AG09309 (cell line): ENCODE data around the gene XYLT2.
A peak's percentile ranks its signal among the peaks of the same experiment; 100 is the strongest.
"Not testable (repeated sequence)": the region's sequence is repeated elsewhere in the genome, so short reads cannot be mapped to it uniquely, and the experiment has no call there.

Experiments used
- DNase-seq: peaks from one replicate; pipeline ENCODE4 v3.0.0-alpha.2; 2010; ENCODE audit warnings: low read depth
- H3K4me3 ChIP-seq: 2 replicates; pipeline ENCODE4 v1.5.1; 2011; ENCODE audit warnings: mild to moderate bottlenecking, low read depth, low read length, moderate library complexity; ENCODE audit not compliant: control insufficient read depth
- TF ChIP-seq, protein P1 (sequence below): IDR thresholded peaks from 2 replicates; pipeline ENCODE4 v1.5.1; 2011; ENCODE audit warnings: mild to moderate bottlenecking, low read depth, low read length, inconsistent platforms; ENCODE audit not compliant: insufficient read depth, control insufficient read depth; ENCODE audit errors: missing control alignments

Gene XYLT2

DNA sequence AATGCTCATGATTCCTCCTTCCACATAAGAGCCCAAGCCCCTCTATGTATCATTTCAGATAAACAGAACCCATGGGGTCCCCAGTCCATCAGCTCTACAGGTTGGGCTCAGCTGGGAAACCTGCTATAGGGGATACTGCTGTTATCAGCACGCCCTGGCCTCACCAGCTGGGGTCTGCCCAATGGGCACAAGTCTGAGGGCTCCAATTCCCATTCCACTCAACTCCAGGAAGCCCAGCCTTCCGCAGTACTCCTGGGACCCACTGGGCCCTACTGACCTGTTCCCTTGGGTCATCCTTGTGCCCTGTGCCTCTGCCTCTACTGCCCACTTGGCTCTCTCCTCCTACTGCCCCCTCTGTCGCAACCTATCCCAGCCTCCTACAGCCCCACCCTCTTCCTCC, 16.2 kb upstream of the XYLT2 start:
- TF ChIP-seq, protein P1, sequence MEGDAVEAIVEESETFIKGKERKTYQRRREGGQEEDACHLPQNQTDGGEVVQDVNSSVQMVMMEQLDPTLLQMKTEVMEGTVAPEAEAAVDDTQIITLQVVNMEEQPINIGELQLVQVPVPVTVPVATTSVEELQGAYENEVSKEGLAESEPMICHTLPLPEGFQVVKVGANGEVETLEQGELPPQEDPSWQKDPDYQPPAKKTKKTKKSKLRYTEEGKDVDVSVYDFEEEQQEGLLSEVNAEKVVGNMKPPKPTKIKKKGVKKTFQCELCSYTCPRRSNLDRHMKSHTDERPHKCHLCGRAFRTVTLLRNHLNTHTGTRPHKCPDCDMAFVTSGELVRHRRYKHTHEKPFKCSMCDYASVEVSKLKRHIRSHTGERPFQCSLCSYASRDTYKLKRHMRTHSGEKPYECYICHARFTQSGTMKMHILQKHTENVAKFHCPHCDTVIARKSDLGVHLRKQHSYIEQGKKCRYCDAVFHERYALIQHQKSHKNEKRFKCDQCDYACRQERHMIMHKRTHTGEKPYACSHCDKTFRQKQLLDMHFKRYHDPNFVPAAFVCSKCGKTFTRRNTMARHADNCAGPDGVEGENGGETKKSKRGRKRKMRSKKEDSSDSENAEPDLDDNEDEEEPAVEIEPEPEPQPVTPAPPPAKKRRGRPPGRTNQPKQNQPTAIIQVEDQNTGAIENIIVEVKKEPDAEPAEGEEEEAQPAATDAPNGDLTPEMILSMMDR, result no peak
- DNase-seq, result no peak

DNA sequence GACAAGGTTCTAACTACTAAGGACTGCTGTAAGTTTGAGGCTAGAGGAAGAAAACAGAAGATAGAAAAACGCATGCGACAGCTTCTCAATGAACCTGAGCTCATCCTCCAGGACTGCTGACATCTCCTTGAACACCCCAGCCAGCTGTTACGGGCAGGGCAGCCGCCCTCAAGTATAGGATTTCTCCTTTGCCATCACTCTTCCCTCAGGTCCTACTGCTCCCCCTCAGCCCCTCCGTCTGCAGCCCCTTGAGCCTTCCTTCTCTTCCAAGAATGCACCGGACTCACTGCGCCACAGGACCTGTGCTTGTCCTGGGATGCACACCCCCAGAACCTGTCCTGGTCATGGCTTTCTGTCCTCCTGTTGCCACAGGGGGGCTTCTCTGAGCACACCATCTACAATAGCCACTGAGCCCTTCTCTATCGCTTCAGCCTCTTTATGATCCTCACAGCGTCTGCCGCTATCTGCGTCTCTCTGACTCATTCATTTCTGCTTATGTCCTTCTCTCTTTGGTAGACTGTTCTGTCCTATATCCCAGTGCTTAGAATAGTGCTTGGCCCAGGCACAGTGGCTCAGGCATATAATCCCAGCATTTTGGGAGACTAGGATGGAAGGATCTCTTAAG, 15.7 kb upstream of the XYLT2 start:
- no peak for DNase-seq
- H3K4me3 ChIP-seq, result no peak overlapping the region
- TF ChIP-seq, protein P1, result no peak

More for the DNA sequence above, 16.2 kb upstream of the XYLT2 start:
- no peak overlapping the region for H3K4me3 ChIP-seq

DNA sequence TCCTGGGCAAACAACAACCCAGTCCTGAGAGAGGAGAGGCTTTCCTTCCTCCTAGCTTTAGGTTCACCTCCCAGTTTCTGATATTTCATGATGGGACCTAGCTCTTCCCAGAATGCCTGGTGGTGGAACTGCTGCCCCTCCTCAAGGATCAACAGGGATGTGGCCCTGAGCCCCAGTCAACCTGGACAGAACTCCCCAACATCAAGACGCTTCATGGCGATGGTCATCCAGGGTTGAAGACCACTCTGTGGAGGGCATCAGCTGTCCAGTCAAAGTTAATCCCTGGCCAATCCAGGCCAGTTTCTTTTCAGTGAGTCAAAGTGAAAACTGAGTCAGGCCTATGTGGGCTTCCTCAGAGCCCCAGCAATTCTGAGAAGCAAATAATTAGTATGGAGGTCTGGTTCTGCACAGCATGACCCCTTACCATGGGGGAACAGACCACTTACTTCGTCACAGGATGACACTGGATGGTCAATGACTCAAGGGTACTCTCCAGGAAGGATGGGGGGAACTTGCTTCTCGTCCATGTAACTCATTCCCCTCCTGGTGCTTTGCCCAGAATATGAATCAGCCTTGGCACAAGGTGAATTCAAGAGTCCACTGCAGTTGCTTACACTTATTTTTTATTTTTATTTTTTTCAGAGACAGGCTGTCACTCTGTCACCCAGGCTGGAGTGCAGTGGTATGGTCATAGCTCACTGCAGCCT, 14.7 kb upstream of the XYLT2 start:
- H3K4me3 ChIP-seq, result no peak overlapping the region
- peak; percentile 87 for DNase-seq
- TF ChIP-seq, protein P1, result no peak

DNA sequence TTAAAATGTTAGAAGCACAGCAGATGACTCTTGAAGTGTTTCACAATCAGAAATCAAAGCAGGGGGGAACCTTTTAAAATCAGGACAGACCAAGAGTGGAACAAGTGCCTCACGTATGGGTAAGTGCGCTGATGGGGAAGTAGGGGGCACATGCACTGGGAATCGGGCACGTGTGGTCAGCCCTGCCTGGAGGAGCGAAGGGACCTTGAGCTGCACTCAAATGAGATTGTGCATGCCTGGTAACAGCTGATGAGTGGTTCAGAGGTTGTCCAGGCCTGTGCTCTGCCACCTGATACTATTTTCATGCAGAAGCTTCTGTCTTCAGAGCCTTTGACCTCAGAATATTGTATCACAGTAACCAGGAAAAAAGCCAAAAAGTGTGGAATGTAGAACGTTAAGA, 13.7 kb upstream of the XYLT2 start:
- DNase-seq, result no peak
- TF ChIP-seq, protein P1, result no peak
- no peak overlapping the region for H3K4me3 ChIP-seq

DNA sequence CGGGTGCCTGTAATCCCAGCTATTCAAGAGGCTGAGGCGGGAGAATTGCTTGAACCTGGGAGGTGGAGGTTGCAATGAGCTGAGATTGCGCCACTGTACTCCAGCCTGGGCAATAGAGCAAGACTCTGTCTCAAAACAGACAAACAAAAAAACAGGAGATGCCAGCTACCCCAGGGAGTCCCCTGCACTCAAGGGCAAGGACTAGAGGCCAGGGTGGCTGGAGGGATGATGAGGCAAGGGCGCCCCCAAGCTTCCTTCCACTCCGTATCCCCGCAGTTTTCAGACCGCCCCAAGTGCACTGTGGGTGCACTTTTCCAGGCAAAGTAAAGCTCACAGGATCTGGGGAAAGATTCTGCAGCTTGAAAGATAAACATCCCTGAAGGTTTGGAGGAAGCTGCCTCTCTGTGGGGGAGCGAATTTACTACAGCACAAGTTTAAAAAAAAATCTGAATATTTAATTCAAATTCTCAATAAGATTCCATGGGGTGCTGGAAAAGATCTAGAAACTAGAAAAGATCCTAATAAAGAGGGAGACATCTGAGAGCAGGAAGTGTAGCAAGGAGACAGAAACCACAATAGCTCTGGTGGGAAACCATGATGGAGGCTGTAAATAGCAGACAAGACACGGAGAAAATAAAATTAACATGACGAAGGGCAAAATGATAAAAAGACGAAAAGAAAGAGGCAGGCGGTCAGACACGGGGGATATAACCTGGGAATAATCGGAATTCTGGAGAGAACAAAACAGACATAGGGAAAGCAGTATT, 12.5 kb upstream of the XYLT2 start:
- DNase-seq, H3K4me3 ChIP-seq: not testable (repeated sequence)

DNA sequence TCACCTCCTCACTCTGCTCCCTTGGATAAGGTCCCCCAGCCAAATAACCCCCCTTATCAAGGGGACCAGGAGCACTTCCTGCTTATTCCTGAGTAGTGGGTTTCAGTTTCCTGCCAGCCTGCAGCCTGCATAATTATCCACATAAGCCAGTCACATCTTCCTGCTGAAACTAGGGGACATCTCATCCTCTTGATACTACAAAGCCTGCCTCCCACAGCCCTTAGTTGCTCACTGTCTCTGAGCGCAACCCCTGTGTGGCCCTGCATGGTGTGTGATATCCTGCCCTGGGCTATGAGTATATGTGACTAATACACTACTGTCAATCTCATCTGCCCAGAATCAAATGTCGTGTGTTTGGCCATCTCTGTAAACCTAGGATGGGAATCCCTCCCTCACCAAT, 8.0 kb upstream of the XYLT2 start:
- TF ChIP-seq, protein P1, result no peak
- H3K4me3 ChIP-seq, result no peak overlapping the region
- no peak for DNase-seq

DNA sequence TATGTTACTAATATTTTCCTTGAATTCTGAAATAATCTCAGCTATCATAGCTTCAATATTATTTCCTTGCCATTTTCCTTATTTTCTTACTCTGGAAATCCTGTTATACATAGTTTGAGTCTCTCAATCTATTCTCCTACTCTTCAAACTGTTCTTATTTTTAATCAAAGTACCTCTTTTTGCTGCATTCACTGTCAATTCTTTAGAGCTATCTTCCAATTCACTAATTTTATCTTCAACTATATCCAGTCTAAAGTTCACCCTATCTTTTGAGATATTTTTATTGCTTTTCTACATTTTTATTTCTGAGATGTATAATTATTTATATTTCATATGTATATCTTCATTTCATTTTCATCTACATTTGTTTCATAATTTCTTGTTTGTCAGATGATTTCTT, 7.3 kb upstream of the XYLT2 start:
- no peak overlapping the region for H3K4me3 ChIP-seq
- no peak for DNase-seq
- TF ChIP-seq, protein P1, result no peak
